ENCODE results near the gene HOXB1. TPM values are rescaled to one million over a fixed set of nuclear protein-coding genes. Genes with fewer than 3 reads are reported as not detected.
A peak's percentile ranks its signal among the peaks of the same experiment; 100 is the strongest.

HOXB1 gene
- total and polyA plus RNA-seq, 4 donors, result 0.63 TPM; not detected in 3

- Histone ChIP-seq H3K27ac (ENCODE audit: low read depth in 1 of 2, low read length in 2 of 2) (no peak overlapping the region), H3K27me3 (ENCODE audit: control insufficient read depth in 1 of 2, insufficient read depth in 2 of 2, low read length in 1 of 2) (no peaks in the 10 kb centered on the region), H3K36me3 (ENCODE audit: control insufficient read depth in 1 of 2, insufficient read depth in 2 of 2, low read length in 1 of 2) (no peaks in the 10 kb centered on the region), H3K4me1 (ENCODE audit: control insufficient read depth in 1 of 2, insufficient read depth in 2 of 2, low read length in 2 of 2) (no peaks in the 10 kb centered on the region), H3K9me3 (ENCODE audit: control insufficient read depth, low read length) (no peaks in the 10 kb centered on the region), H3K4me3 (ENCODE audit: low read length in 2 of 2) (no peak overlapping the region)
- DNase-seq (no peak), ATAC-seq (ENCODE audit: low FRiP score) (no peak)
- intact Hi-C loops (cut with DNase I), result loop anchor here (2.0 to 5.0 kb wide), 3 partner anchors 51 to 103 kb away; partner anchors contain the start of gene HOXB5 (in 1 of the 2)
- WGBS, 2 donors, result 86 to 88% methylated on average over 3 of the region's 3 CpGs
These were observed 39.1 kb downstream of the HOXB1 start for GRCh38 chr17:48491527-48492273.

GRCh38 chr17:48490451-48490892 lies 40.3 kb downstream of the HOXB1 start:
- H3K27me3 ChIP-seq (ENCODE audit: control insufficient read depth in 1 of 2, insufficient read depth in 2 of 2, low read length in 1 of 2), result peaks cover 0 to 2% of the 10 kb centered on the region in 2 donors
- H3K27ac ChIP-seq (ENCODE audit: low read depth in 1 of 2, low read length in 2 of 2), result no peak overlapping the region
- DNase-seq (no peak), ATAC-seq (ENCODE audit: low FRiP score) (no peak)
- no peaks in the 10 kb centered on the region for H3K4me1 ChIP-seq (ENCODE audit: control insufficient read depth in 1 of 2, insufficient read depth in 2 of 2, low read length in 2 of 2)
- intact Hi-C loops (cut with DNase I), result loop anchor here in 1 of 2 donors (5.0 kb wide), 1 partner anchor 52 kb away; no protein-coding TSS in a partner anchor
- H3K4me3 ChIP-seq (ENCODE audit: low read length in 2 of 2), result no peak overlapping the region
- no peaks in the 10 kb centered on the region for H3K9me3 ChIP-seq (ENCODE audit: control insufficient read depth, low read length)
- no peaks in the 10 kb centered on the region for H3K36me3 ChIP-seq (ENCODE audit: control insufficient read depth in 1 of 2, insufficient read depth in 2 of 2, low read length in 1 of 2)
- WGBS, 2 donors, result 68 to 80% methylated on average over 2 of the region's 2 CpGs

DNA sequence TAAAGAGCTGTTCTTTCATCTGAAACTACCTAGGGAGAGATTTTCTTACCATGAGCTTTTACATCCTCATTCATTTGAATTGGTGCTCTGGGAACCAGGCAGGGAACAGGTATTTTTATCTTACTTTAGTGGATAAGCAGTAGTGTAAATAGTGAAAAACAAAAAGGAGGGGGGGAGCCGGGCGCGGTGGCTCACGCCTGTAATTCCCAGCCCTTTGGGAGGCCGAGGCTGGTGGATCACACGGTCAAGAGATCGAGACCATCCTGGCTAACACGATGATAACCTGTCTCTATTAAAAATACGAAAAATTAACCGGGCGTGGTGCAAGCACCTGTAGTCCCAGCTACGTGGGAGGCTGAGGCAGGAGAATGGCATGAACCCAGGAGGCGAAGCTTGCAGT lies 41.0 kb downstream of the HOXB1 start:
- ATAC-seq (ENCODE audit: low FRiP score) (no peak), DNase-seq (no peak)
- Histone ChIP-seq H3K4me1 (ENCODE audit: control insufficient read depth in 1 of 2, insufficient read depth in 2 of 2, low read length in 2 of 2) (no peaks in the 10 kb centered on the region), H3K9me3 (ENCODE audit: control insufficient read depth, low read length) (no peaks in the 10 kb centered on the region), H3K4me3 (ENCODE audit: low read length in 2 of 2) (no peak overlapping the region), H3K27ac (ENCODE audit: low read depth in 1 of 2, low read length in 2 of 2) (no peak overlapping the region), H3K36me3 (ENCODE audit: control insufficient read depth in 1 of 2, insufficient read depth in 2 of 2, low read length in 1 of 2) (no peaks in the 10 kb centered on the region), H3K27me3 (ENCODE audit: control insufficient read depth in 1 of 2, insufficient read depth in 2 of 2, low read length in 1 of 2) (peaks cover 0 to 2% of the 10 kb centered on the region in 2 donors)
- intact Hi-C loops (cut with DNase I), result loop anchor here in 1 of 2 donors (5.0 kb wide), 1 partner anchor 53 kb away; no protein-coding TSS in a partner anchor
- 92 to 97% methylated on average over 13 of the region's 13 CpGs for WGBS, 2 donors

- DNase-seq (no peak), ATAC-seq (ENCODE audit: low FRiP score) (no peak)
- Histone ChIP-seq H3K36me3 (ENCODE audit: control insufficient read depth in 1 of 2, insufficient read depth in 2 of 2, low read length in 1 of 2) (no peaks in the 10 kb centered on the region), H3K27me3 (ENCODE audit: control insufficient read depth in 1 of 2, insufficient read depth in 2 of 2, low read length in 1 of 2) (peaks cover 0 to 2% of the 10 kb centered on the region in 2 donors), H3K4me3 (ENCODE audit: low read length in 2 of 2) (no peak overlapping the region), H3K27ac (ENCODE audit: low read depth in 1 of 2, low read length in 2 of 2) (no peak overlapping the region), H3K4me1 (ENCODE audit: control insufficient read depth in 1 of 2, insufficient read depth in 2 of 2, low read length in 2 of 2) (no peaks in the 10 kb centered on the region), H3K9me3 (ENCODE audit: control insufficient read depth, low read length) (no peaks in the 10 kb centered on the region)
- 84 to 91% methylated on average over 3 of the region's 3 CpGs for WGBS, 2 donors
- intact Hi-C loops (cut with DNase I), result no loop called here
These were observed 42.2 kb downstream of the HOXB1 start for GRCh38 chr17:48488548-48489106.

DNA sequence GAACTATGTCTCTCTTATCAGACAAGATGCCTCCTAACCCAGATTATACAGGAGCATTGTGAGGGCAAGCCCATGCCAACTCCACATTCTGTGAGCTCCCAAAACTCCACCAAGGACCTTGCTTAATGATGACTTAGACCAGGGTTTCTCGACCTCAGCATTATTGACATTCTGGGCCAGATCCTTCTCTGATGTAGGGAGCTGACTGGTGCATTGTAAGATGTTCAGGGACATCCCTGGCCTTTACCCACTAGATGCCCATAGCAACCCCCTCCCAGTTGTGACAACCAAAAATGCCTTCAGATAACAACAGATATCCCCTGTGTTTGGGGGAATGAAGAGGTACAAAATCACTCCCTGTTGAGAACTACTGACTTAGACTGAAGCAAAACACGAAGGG lies 43.6 kb downstream of the HOXB1 start:
- intact Hi-C loops (cut with DNase I), result no loop called here
- 65 to 90% methylated on average over 2 of the region's 2 CpGs for WGBS, 2 donors
- no peak overlapping the region for H3K27ac ChIP-seq (ENCODE audit: low read depth in 1 of 2, low read length in 2 of 2)

DNA sequence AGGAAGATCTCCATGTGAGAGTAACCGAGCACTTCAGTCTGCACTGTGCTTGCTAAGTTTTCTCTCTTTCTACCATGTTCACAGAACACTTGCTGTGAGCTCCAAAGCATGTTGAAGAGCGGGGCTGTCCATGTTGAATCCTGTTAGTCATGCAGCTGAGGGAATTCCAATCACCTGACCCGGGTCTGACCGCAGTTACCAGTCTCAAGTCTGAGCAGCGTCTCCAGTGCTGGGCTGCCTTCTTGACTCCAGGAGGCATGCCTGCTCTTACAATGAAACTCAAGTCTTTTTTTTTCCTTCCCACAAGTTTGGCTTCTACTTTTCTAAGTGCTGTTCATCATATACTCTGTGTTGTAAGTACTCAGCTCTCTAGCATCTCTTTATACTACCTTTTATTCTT lies 44.3 kb downstream of the HOXB1 start:
- ATAC-seq (ENCODE audit: low FRiP score) (no peak), DNase-seq (peak in 1 of 2 donors; percentile 56)
- Histone ChIP-seq H3K9me3 (ENCODE audit: control insufficient read depth, low read length) (no peaks in the 10 kb centered on the region), H3K4me1 (ENCODE audit: control insufficient read depth in 1 of 2, insufficient read depth in 2 of 2, low read length in 2 of 2) (no peaks in the 10 kb centered on the region), H3K36me3 (ENCODE audit: control insufficient read depth in 1 of 2, insufficient read depth in 2 of 2, low read length in 1 of 2) (no peaks in the 10 kb centered on the region), H3K4me3 (ENCODE audit: low read length in 2 of 2) (no peak overlapping the region), H3K27me3 (ENCODE audit: control insufficient read depth in 1 of 2, insufficient read depth in 2 of 2, low read length in 1 of 2) (peaks cover 0 to 2% of the 10 kb centered on the region in 2 donors), H3K27ac (ENCODE audit: low read depth in 1 of 2, low read length in 2 of 2) (no peak overlapping the region)
- intact Hi-C loops (cut with DNase I), result no loop called here
- WGBS, 2 donors, result 57 to 67% methylated on average over 5 of the region's 5 CpGs

More for the DNA sequence above, 43.6 kb downstream of the HOXB1 start:
- Histone ChIP-seq H3K36me3 (ENCODE audit: control insufficient read depth in 1 of 2, insufficient read depth in 2 of 2, low read length in 1 of 2) (no peaks in the 10 kb centered on the region), H3K27me3 (ENCODE audit: control insufficient read depth in 1 of 2, insufficient read depth in 2 of 2, low read length in 1 of 2) (peaks cover 0 to 2% of the 10 kb centered on the region in 2 donors), H3K4me3 (ENCODE audit: low read length in 2 of 2) (no peak overlapping the region), H3K9me3 (ENCODE audit: control insufficient read depth, low read length) (no peaks in the 10 kb centered on the region), H3K4me1 (ENCODE audit: control insufficient read depth in 1 of 2, insufficient read depth in 2 of 2, low read length in 2 of 2) (no peaks in the 10 kb centered on the region)
- ATAC-seq (ENCODE audit: low FRiP score) (no peak), DNase-seq (no peak)

GRCh38 chr17:48484850-48485249 lies 46.0 kb downstream of the HOXB1 start:
- no peak overlapping the region for H3K27ac ChIP-seq (ENCODE audit: low read depth in 1 of 2, low read length in 2 of 2)
- H3K4me1 ChIP-seq (ENCODE audit: control insufficient read depth in 1 of 2, insufficient read depth in 2 of 2, low read length in 2 of 2), result no peaks in the 10 kb centered on the region
- ATAC-seq (ENCODE audit: low FRiP score) (no peak), DNase-seq (no peak)
- intact Hi-C loops (cut with DNase I), result no loop called here
- H3K9me3 ChIP-seq (ENCODE audit: control insufficient read depth, low read length), result no peaks in the 10 kb centered on the region
- no peak overlapping the region for H3K4me3 ChIP-seq (ENCODE audit: low read length in 2 of 2)
- peaks cover 0 to 2% of the 10 kb centered on the region in 2 donors for H3K27me3 ChIP-seq (ENCODE audit: control insufficient read depth in 1 of 2, insufficient read depth in 2 of 2, low read length in 1 of 2)
- 87 to 91% methylated on average over 2 of the region's 2 CpGs for WGBS, 2 donors
- no peaks in the 10 kb centered on the region for H3K36me3 ChIP-seq (ENCODE audit: control insufficient read depth in 1 of 2, insufficient read depth in 2 of 2, low read length in 1 of 2)

DNA sequence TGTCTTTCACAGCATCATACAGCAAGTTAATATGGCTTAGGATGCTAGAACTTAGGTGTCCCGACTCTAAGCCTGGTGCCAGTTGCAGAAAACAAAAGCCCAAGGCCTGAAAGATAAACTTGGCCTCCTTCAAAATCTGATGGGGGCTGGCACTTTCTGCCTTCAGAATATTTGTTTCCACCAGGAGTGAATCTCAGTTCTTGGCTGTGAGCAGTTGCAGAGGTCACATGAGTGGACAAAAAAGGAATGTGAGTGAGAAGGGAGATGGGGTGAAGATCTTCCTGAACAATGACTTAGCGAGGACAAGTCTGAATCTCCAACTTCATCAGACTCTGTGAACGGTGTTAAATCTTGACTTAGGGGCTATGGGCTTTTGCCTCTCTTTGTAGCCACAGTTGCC lies 46.6 kb downstream of the HOXB1 start:
- ATAC-seq (ENCODE audit: low FRiP score) (no peak), DNase-seq (no peak)
- WGBS, 2 donors, result 93 to 97% methylated on average over 3 of the region's 3 CpGs

More for the DNA sequence above, 46.6 kb downstream of the HOXB1 start:
- Histone ChIP-seq H3K27me3 (ENCODE audit: control insufficient read depth in 1 of 2, insufficient read depth in 2 of 2, low read length in 1 of 2) (peaks cover 0 to 2% of the 10 kb centered on the region in 2 donors), H3K36me3 (ENCODE audit: control insufficient read depth in 1 of 2, insufficient read depth in 2 of 2, low read length in 1 of 2) (no peaks in the 10 kb centered on the region), H3K9me3 (ENCODE audit: control insufficient read depth, low read length) (no peaks in the 10 kb centered on the region), H3K27ac (ENCODE audit: low read depth in 1 of 2, low read length in 2 of 2) (no peak overlapping the region), H3K4me1 (ENCODE audit: control insufficient read depth in 1 of 2, insufficient read depth in 2 of 2, low read length in 2 of 2) (no peaks in the 10 kb centered on the region), H3K4me3 (ENCODE audit: low read length in 2 of 2) (no peak overlapping the region)
- intact Hi-C loops (cut with DNase I), result no loop called here

Data from aorta (tissue), 5 donors.